Loucy (cell line): ENCODE results near the gene CLEC17A.

Experiments used
- CTCF ChIP-seq: fragments of 200-600 bp; sonication (generic); conservative IDR thresholded peaks from 2 replicates; pipeline ENCODE4 v1.5.1; 2014; ENCODE audit warnings: mild to moderate bottlenecking, antibody characterized with exemption, low read length
- EZH2phosphoT487 ChIP-seq: fragments of 200-600 bp; IDR thresholded peaks from 2 replicates; pipeline ENCODE4 v1.6.1; 2018; ENCODE audit warnings: antibody characterized with exemption, mild to moderate bottlenecking, moderate library complexity, borderline replicate concordance

GRCh38 chr19:14639536-14640277 lies 56.8 kb downstream of the CLEC17A start:
- TF ChIP-seq CTCF = no peak
- TF ChIP-seq EZH2phosphoT487 = no peak
